GM13977 (cell line): ENCODE measurements around the gene ETF1.
"Not testable (repeated sequence)": the region's sequence is repeated elsewhere in the genome, so short reads cannot be mapped to it uniquely, and the experiment has no call there.

ENCODE experiments used
- DNase-seq: peaks from one replicate; pipeline ENCODE4 v3.0.0; 2012; ENCODE audit warnings: low spot score
- CTCF ChIP-seq: IDR thresholded peaks from 2 replicates; pipeline ENCODE4 v1.5.1; 2012; ENCODE audit warnings: mild to moderate bottlenecking, control low read depth; ENCODE audit not compliant: insufficient read depth; ENCODE audit errors: extremely low read depth, missing control alignments
- in situ Hi-C: fragments of 300-500 bp; cut with MboI; formaldehyde crosslinking; loops from one replicate; pipeline ENCODE4 v1.12.0; 2022; ENCODE audit warnings: low sequenced_read_pairs, low pct_unique_long_range_greater_than_20kb, mixed read lengths, inconsistent platforms; ENCODE audit not compliant: unreplicated experiment

The ETF1 gene

GRCh38 chr5:138520971-138521370 lies 22.1 kb downstream of the ETF1 start:
- in situ Hi-C loops, result no loop called here
- DNase-seq, result no peak
- no peak for TF ChIP-seq CTCF

GRCh38 chr5:138517437-138517836 lies 25.6 kb downstream of the ETF1 start:
- no peak for TF ChIP-seq CTCF
- in situ Hi-C loops, result no loop called here
- DNase-seq, result no peak

DNA sequence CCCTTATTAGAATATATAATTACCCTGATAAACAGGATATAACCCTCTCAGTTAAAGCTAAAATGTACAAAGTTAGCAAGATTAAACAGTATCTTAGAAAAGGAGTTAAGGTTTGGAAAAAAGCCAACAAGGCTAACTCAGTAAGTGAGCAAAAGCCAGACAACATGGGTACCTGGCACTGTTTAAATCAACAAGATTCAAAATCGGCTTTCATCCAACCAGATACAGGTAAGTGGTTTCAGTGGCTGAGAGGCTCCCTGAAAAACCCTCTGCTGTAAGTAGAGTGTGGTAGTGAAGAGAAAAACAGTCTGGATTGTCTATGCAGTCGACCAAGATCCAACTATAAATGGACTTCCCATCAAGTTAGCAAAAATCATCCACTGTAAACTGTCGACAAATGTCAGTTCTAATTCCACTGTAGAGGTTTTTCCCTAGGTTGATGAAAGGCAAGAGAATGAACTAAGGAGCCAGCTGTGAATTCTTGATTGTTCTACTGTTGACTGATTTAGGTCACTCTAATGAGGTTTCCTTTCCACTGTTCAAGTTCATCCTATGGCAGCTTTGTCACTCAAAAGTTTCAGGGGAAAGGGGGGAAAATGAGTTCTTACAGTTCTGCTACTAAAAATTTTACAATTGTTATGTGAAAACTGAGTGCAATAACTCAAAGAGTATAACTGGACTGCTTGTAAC lies 27.3 kb downstream of the ETF1 start:
- in situ Hi-C loops, result no loop called here
- TF ChIP-seq CTCF, result no peak
- no peak for DNase-seq

GRCh38 chr5:138514021-138514420 lies 29.0 kb downstream of the ETF1 start:
- DNase-seq, result no peak
- in situ Hi-C loops, result no loop called here
- TF ChIP-seq CTCF, result no peak

DNA sequence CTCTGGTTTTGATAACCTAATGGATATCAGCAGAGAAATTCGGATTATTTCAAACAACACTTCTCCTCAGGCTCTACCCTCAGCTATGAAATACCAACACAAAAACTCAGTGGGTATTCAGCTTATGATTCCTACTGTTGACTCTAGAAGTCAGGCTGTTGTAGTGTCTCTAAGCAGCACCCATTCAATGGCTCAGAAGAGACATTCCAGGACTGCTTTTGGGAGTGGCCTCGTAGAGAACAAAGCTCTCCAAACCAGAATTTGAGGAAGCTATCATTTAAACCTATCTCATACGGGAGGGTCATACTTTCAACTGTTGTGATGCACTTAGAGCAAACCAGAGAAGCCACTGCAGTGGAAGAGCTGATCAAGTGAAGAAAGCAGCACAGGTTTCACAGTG lies 34.1 kb downstream of the ETF1 start:
- DNase-seq, result no peak
- TF ChIP-seq CTCF, result no peak
- in situ Hi-C loops, result loop anchor here (10.0 kb wide), 1 partner anchor 64 kb away; no protein-coding TSS in a partner anchor

DNA sequence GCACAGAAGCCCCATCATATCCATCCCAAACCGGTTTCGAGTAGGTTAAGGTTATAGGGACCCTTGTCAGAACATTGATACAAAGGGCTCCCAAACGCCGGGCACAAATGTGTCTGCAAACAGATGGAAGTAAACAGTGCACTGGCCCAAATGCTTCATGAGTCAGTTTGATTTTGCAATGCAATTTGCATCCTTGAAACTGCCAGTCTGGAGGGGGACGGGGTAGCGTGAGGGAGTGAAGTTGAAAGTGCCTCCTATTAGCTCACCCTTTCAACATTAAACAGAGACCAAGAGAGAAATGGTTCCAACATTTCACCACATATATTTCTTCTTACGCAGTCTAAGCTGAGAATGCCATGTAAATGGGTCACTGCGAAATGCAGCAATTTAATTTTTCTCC lies 35.6 kb downstream of the ETF1 start:
- in situ Hi-C loops, result loop anchor here (10.0 kb wide), 1 partner anchor 63 kb away; no protein-coding TSS in a partner anchor
- DNase-seq, result not testable (repeated sequence)

DNA sequence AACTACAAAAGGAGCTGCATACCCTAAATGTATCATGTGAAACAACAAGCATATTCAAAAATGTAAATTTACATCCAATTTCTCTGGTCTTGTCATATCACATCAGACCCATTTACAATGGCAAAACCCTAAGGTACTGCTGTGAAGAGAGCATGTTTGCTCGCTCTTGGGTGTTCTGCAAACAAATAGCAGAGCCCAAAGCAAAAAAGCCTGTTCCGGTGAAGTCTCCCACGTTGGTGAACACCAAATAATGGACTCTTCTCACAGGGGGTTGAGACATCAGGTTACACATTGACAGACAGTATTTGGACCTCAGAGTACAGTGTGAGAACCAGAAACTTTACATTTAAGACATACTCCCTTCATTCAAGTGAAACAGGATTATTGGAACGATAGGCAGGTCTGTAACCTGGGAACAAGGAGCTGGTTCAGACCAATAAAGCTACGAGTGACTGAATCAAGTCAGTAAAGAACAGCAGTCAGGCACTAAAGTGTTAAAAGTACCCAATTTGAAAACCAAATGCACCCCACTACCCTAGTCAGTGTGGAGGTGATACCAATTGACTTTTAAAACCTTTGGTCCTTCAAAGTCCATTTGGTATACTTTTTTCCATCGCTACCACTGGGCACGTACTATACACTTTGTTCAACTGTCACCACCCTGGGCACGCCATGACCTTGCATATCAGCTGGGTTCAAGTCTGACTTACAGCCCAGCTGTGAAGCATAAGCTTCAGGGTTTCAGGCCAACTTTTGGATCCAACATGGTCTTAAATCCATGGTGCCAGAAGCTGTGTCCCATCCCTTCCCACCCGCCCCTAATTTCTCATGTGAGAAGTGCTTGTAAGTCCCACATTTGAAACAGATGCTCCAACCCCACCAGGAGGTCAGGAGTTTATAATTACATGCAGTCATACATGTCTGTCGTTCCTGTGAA lies 36.4 kb downstream of the ETF1 start:
- TF ChIP-seq CTCF, result no peak
- in situ Hi-C loops, result loop anchor here (10.0 kb wide), 1 partner anchor 62 kb away; no protein-coding TSS in a partner anchor
- DNase-seq, result no peak
